Neural progenitor cell (in vitro differentiated cells): ENCODE results near the gene VSX2. TPM values are rescaled to one million over a fixed set of nuclear protein-coding genes. Genes with fewer than 3 reads are reported as not detected.

ENCODE experiments used
- DNase-seq: peaks from one replicate; pipeline ENCODE4 v3.0.0-alpha.2; 2016; ENCODE audit warnings: low spot score
- H2AFZ ChIP-seq: fragments of 200-600 bp; sonication (generic); replicated peaks from 2 replicates; pipeline ENCODE4 v1.6.1; 2016; ENCODE audit warnings: antibody characterized with exemption
- H3F3A ChIP-seq: fragments of 200-600 bp; sonication (generic); 2 replicates; pipeline ENCODE4 v1.6.1; 2016; ENCODE audit warnings: antibody characterized with exemption, low read depth
- H3K27ac ChIP-seq: fragments of 200-600 bp; sonication (generic); 2 replicates; pipeline ENCODE4 v1.5.1; 2016; ENCODE audit warnings: mild to moderate bottlenecking
- H3K27me3 ChIP-seq: fragments of 200-600 bp; sonication (generic); 2 replicates; pipeline ENCODE4 v1.6.1; 2016; ENCODE audit warnings: mild to moderate bottlenecking, moderate library complexity
- H3K36me3 ChIP-seq: fragments of 200-600 bp; sonication (generic); 2 replicates; pipeline ENCODE4 v1.5.1; 2016
- H3K4me1 ChIP-seq: fragments of 200-600 bp; sonication (generic); 2 replicates; pipeline ENCODE4 v1.6.1; 2016; ENCODE audit warnings: mixed run types
- H3K4me2 ChIP-seq: fragments of 200-600 bp; sonication (generic); 2 replicates; pipeline ENCODE4 v1.6.1; 2016
- H3K4me3 ChIP-seq: fragments of 200-600 bp; sonication (generic); 2 replicates; pipeline ENCODE4 v1.5.1; 2016
- H3K79me2 ChIP-seq: fragments of 200-600 bp; sonication (generic); 2 replicates; pipeline ENCODE4 v1.6.1; 2016; ENCODE audit warnings: low read depth
- H3K9ac ChIP-seq: fragments of 200-600 bp; sonication (generic); 2 replicates; pipeline ENCODE4 v1.6.1; 2016
- H3K9me3 ChIP-seq: fragments of 200-600 bp; sonication (generic); 2 replicates; pipeline ENCODE4 v1.5.1; 2016; ENCODE audit warnings: low read depth
- H4K20me1 ChIP-seq: fragments of 200-600 bp; sonication (generic); 2 replicates; pipeline ENCODE4 v1.6.1; 2016; ENCODE audit warnings: low read depth
- H3K27ac Mint-ChIP-seq: 3 replicates; pipeline ENCODE4 v1.8.0; 2021; ENCODE audit warnings: mixed read lengths
- H3K27me3 Mint-ChIP-seq: 2 replicates; pipeline ENCODE4 v1.8.0; 2022; ENCODE audit warnings: low read depth, mild to moderate bottlenecking, inconsistent platforms, moderate library complexity, mixed read lengths; ENCODE audit not compliant: insufficient read depth
- H3K36me3 Mint-ChIP-seq: 3 replicates; pipeline ENCODE4 v1.8.0; 2021; ENCODE audit warnings: mixed read lengths
- H3K4me1 Mint-ChIP-seq: 3 replicates; pipeline ENCODE4 v1.8.0; 2021; ENCODE audit warnings: mixed read lengths
- H3K4me3 Mint-ChIP-seq: 3 replicates; pipeline ENCODE4 v1.8.0; 2021; ENCODE audit warnings: mild to moderate bottlenecking, moderate library complexity, mixed read lengths
- H3K9me3 Mint-ChIP-seq: 3 replicates; pipeline ENCODE4 v1.8.0; 2020; ENCODE audit warnings: mixed read lengths
- EZH2 ChIP-seq: fragments of 200-600 bp; sonication (generic); IDR thresholded peaks from 2 replicates; pipeline ENCODE4 v1.6.1; 2017; ENCODE audit warnings: antibody characterized with exemption, mild to moderate bottlenecking, moderate library complexity
- EZH2phosphoT487 ChIP-seq: fragments of 200-600 bp; sonication (generic); IDR thresholded peaks from 2 replicates; pipeline ENCODE4 v1.6.1; 2017; ENCODE audit warnings: antibody characterized with exemption
- small RNA-seq: library from RNA; depleted of rRNA; stranded (forward); fragments of <200 nt; gene quantifications from one replicate; pipeline ENCODE3, GENCODE V24; 2015
- total RNA-seq: library from RNA; depleted of rRNA; stranded (reverse); fragments of >200 nt; gene quantifications from 2 replicates; pipeline ENCODE4 v1.2.3, GENCODE V29; 2015; ENCODE audit warnings: low replicate concordance
- TF ChIP-seq, protein P1 (sequence below): fragments of 200-600 bp; sonication (generic); IDR thresholded peaks from 2 replicates; pipeline ENCODE4 v1.5.1; 2017; ENCODE audit warnings: antibody characterized with exemption, mild to moderate bottlenecking

Gene VSX2
- total RNA-seq, 1 donor from 2014 or later, result 0.51 TPM

- Mint-ChIP-seq H3K36me3 (no peaks in the 10 kb centered on the region), H3K4me1 (peaks cover 5% of the 10 kb centered on the region), H3K9me3 (no peaks in the 10 kb centered on the region), H3K27me3 (peaks cover 5% of the 10 kb centered on the region), H3K4me3 (no peak overlapping the region), H3K27ac (no peak overlapping the region)
- H3K9ac ChIP-seq, result no peak overlapping the region
- H3K4me3 ChIP-seq, result no peak overlapping the region
- TF ChIP-seq, protein P1, sequence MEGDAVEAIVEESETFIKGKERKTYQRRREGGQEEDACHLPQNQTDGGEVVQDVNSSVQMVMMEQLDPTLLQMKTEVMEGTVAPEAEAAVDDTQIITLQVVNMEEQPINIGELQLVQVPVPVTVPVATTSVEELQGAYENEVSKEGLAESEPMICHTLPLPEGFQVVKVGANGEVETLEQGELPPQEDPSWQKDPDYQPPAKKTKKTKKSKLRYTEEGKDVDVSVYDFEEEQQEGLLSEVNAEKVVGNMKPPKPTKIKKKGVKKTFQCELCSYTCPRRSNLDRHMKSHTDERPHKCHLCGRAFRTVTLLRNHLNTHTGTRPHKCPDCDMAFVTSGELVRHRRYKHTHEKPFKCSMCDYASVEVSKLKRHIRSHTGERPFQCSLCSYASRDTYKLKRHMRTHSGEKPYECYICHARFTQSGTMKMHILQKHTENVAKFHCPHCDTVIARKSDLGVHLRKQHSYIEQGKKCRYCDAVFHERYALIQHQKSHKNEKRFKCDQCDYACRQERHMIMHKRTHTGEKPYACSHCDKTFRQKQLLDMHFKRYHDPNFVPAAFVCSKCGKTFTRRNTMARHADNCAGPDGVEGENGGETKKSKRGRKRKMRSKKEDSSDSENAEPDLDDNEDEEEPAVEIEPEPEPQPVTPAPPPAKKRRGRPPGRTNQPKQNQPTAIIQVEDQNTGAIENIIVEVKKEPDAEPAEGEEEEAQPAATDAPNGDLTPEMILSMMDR, result no peak
- TF ChIP-seq EZH2, result no peak
- TF ChIP-seq EZH2phosphoT487, result no peak
- H3K79me2 ChIP-seq, result no peaks in the 10 kb centered on the region
- no peak for DNase-seq
- H2AFZ ChIP-seq, result no peak overlapping the region
- H4K20me1 ChIP-seq, result no peaks in the 10 kb centered on the region
- no peaks in the 10 kb centered on the region for H3K4me1 ChIP-seq
- no peaks in the 10 kb centered on the region for H3K9me3 ChIP-seq
- peaks cover 3% of the 10 kb centered on the region for H3F3A ChIP-seq
- no peaks in the 10 kb centered on the region for H3K27me3 ChIP-seq
- H3K36me3 ChIP-seq, result no peaks in the 10 kb centered on the region
- no peak overlapping the region for H3K4me2 ChIP-seq
- H3K27ac ChIP-seq, result no peak overlapping the region
Measured at GRCh38 chr14:74312161-74312560, 72.9 kb downstream of the VSX2 start.

Small RNA genes within 50 kb of the gene (small RNA-seq; reads per million reads assigned to genes)
- not detected for gene AC006349.1

Other genes starting within 250 kb of the VSX2 start
- 12.7 and 13.4 TPM in 2 replicates for gene ENTPD5, start 220.2 kb upstream of the VSX2 start, total RNA-seq
- gene BBOF1, start 220.1 kb upstream of the VSX2 start, total RNA-seq, result 2.0 and 4.6 TPM in 2 replicates
- 52.0 and 64.0 TPM in 2 replicates for gene ALDH6A1, start 155.0 kb upstream of the VSX2 start, total RNA-seq
- 16.4 and 25.7 TPM in 2 replicates for gene LIN52, start 154.5 kb upstream of the VSX2 start, total RNA-seq
- gene ABCD4, start 63.5 kb downstream of the VSX2 start, total RNA-seq, result 66.6 and 110 TPM in 2 replicates
- gene VRTN, start 109.0 kb downstream of the VSX2 start, total RNA-seq, result 7.9 and 18.6 TPM in 2 replicates
- gene SYNDIG1L, start 186.8 kb downstream of the VSX2 start, total RNA-seq, result 0.40 TPM in 1 of 2 replicates, not detected in the other